Mesenchymal stem cell (in vitro differentiated cells and primary cell): ENCODE measurements around the gene NMRK2.

ENCODE experiments used
- DNase-seq: peaks from one replicate; pipeline ENCODE4 v3.0.0-alpha.2; 2013
- H2AFZ ChIP-seq: one replicate; pipeline ENCODE4 v1.6.1; 2013; ENCODE audit warnings: low read depth, mild to moderate bottlenecking, control low read depth, inconsistent platforms, low read length, moderate library complexity
- H2AK5ac ChIP-seq: 2 replicates; pipeline ENCODE4 v1.6.1; 2013; ENCODE audit warnings: low read length, moderate library complexity, mild to moderate bottlenecking, inconsistent platforms; ENCODE audit not compliant: severe bottlenecking
- H2BK120ac ChIP-seq: one replicate; pipeline ENCODE4 v1.6.1; 2013; ENCODE audit warnings: low read depth, mild to moderate bottlenecking, inconsistent platforms, low read length, moderate library complexity
- H2BK12ac ChIP-seq, 2 experiments: one replicate each; pipeline ENCODE4 v1.6.1; 2013; ENCODE audit warnings: inconsistent platforms in 2 of 2, low read length in 2 of 2, mild to moderate bottlenecking in 2 of 2, moderate library complexity in 2 of 2, control low read depth in 1 of 2
- H2BK15ac ChIP-seq: one replicate; pipeline ENCODE4 v1.6.1; 2013; ENCODE audit warnings: mild to moderate bottlenecking, low read depth, inconsistent platforms; ENCODE audit not compliant: poor library complexity, severe bottlenecking
- H2BK5ac ChIP-seq: 2 replicates; pipeline ENCODE4 v1.6.1; 2013; ENCODE audit warnings: low read depth, mild to moderate bottlenecking, low read length, control low read depth, inconsistent platforms; ENCODE audit not compliant: poor library complexity, severe bottlenecking
- H3K14ac ChIP-seq, 2 experiments: one replicate each; pipeline ENCODE4 v1.6.1; 2013; ENCODE audit warnings: inconsistent platforms in 2 of 2, low read length in 2 of 2, control low read depth in 1 of 2, mild to moderate bottlenecking in 1 of 2, moderate library complexity in 1 of 2
- H3K18ac ChIP-seq, 2 experiments: one replicate each; pipeline ENCODE4 v1.6.1; 2013; ENCODE audit warnings: inconsistent platforms in 2 of 2, low read length in 2 of 2, control low read depth in 1 of 2, low read depth in 1 of 2, mild to moderate bottlenecking in 1 of 2
- H3K23ac ChIP-seq, 2 experiments: one replicate each; pipeline ENCODE4 v1.6.1; 2013; ENCODE audit warnings: inconsistent platforms in 2 of 2, low read length in 2 of 2, mild to moderate bottlenecking in 2 of 2, moderate library complexity in 2 of 2, control low read depth in 1 of 2
- H3K27ac ChIP-seq: 2 replicates; pipeline ENCODE4 v1.5.1; 2013; ENCODE audit warnings: mild to moderate bottlenecking, moderate library complexity, low read length, control low read depth, inconsistent platforms; ENCODE audit not compliant: poor library complexity, severe bottlenecking
- H3K27me3 ChIP-seq, 2 experiments: 2 replicates each; pipeline versions ENCODE4 v1.6.1 to v1.7.0; 2013; ENCODE audit warnings: low read length in 2 of 2, mild to moderate bottlenecking in 2 of 2, moderate library complexity in 2 of 2, control low read depth in 1 of 2, inconsistent platforms in 1 of 2; ENCODE audit not compliant: control insufficient read depth in 1 of 2, insufficient read depth in 1 of 2
- H3K36me3 ChIP-seq, 2 experiments: 2 replicates each; pipeline versions ENCODE4 v1.6.1 to v1.7.0; 2013; ENCODE audit warnings: low read length in 2 of 2, control low read depth in 1 of 2, inconsistent platforms in 1 of 2, low read depth in 1 of 2, mild to moderate bottlenecking in 1 of 2; ENCODE audit not compliant: insufficient read depth in 2 of 2, control insufficient read depth in 1 of 2
- H3K4ac ChIP-seq, 2 experiments: one replicate each; pipeline ENCODE4 v1.6.1; 2013; ENCODE audit warnings: inconsistent platforms in 2 of 2, low read length in 2 of 2, mild to moderate bottlenecking in 2 of 2, moderate library complexity in 2 of 2, control low read depth in 1 of 2, low read depth in 1 of 2
- H3K4me1 ChIP-seq: 2 replicates; pipeline ENCODE4 v1.6.1; 2013; ENCODE audit warnings: low read depth, low read length, control low read depth; ENCODE audit not compliant: control insufficient read depth, insufficient read depth
- H3K4me2 ChIP-seq: 2 replicates; pipeline ENCODE4 v1.6.1; 2013; ENCODE audit warnings: low read length, mild to moderate bottlenecking, inconsistent platforms; ENCODE audit not compliant: poor library complexity, severe bottlenecking
- H3K4me3 ChIP-seq, 2 experiments: 2 replicates each; pipeline versions ENCODE4 v1.5.1 to v1.7.0; 2013; ENCODE audit warnings: low read length in 2 of 2, mild to moderate bottlenecking in 2 of 2, control low read depth in 1 of 2, low read depth in 1 of 2; ENCODE audit not compliant: insufficient read depth in 1 of 2
- H3K79me1 ChIP-seq: replicated peaks from 2 replicates; pipeline ENCODE4 v1.6.1; 2013; ENCODE audit warnings: mild to moderate bottlenecking, control low read depth, low read length, inconsistent platforms; ENCODE audit not compliant: poor library complexity, severe bottlenecking
- H3K9ac ChIP-seq: 2 replicates; pipeline ENCODE4 v1.7.0; 2013; ENCODE audit warnings: mild to moderate bottlenecking, low read length, moderate library complexity
- H3K9me3 ChIP-seq: 2 replicates; pipeline ENCODE4 v1.7.0; 2013; ENCODE audit warnings: mild to moderate bottlenecking, low read length; ENCODE audit not compliant: control insufficient read depth
- H4K8ac ChIP-seq: one replicate; pipeline ENCODE4 v1.6.1; 2013; ENCODE audit warnings: inconsistent platforms, mild to moderate bottlenecking, low read length, moderate library complexity
- H4K91ac ChIP-seq: one replicate; pipeline ENCODE4 v1.6.1; 2013; ENCODE audit warnings: mild to moderate bottlenecking, low read length, inconsistent platforms
- WGBS: methylation state at CpG from one replicate; pipeline ENCODE4 v1.1.7; 2013; ENCODE audit warnings: mixed read lengths; 5-methylcytosine and 5-hydroxymethylcytosine counted together

NMRK2 gene

GRCh38 chr19:3981736-3982681 lies 49.1 kb downstream of the NMRK2 start:
- peak overlapping the region in 1 of 2 experiments; percentile 0 for H3K23ac ChIP-seq
- peaks cover 72 to 73% of the 10 kb centered on the region in 2 experiments for H3K36me3 ChIP-seq
- no peak overlapping the region for H2BK12ac ChIP-seq
- no peak overlapping the region for H2BK120ac ChIP-seq
- 95% methylated on average over 39 of the region's 39 CpGs for WGBS
- no peaks in the 10 kb centered on the region for H3K9me3 ChIP-seq
- H2AFZ ChIP-seq, result no peak overlapping the region
- no peak overlapping the region for H3K4me2 ChIP-seq
- no peak overlapping the region for H2AK5ac ChIP-seq
- H3K14ac ChIP-seq, result no peak overlapping the region
- no peak overlapping the region for H4K91ac ChIP-seq
- no peak overlapping the region for H3K27ac ChIP-seq
- H2BK5ac ChIP-seq, result no peak overlapping the region
- no peak overlapping the region for H3K4me3 ChIP-seq
- H3K9ac ChIP-seq, result no peak overlapping the region
- peaks cover 41% of the 10 kb centered on the region for H3K4me1 ChIP-seq
- H3K79me1 ChIP-seq, result no peaks in the 10 kb centered on the region
- H4K8ac ChIP-seq, result no peak overlapping the region
- no peak overlapping the region for H2BK15ac ChIP-seq
- DNase-seq, result no peak
- no peak overlapping the region for H3K18ac ChIP-seq
- H3K27me3 ChIP-seq, result no peaks in the 10 kb centered on the region
- H3K4ac ChIP-seq, result no peak overlapping the region

GRCh38 chr19:3982701-3983541 lies 50.1 kb downstream of the NMRK2 start:
- Histone ChIP-seq H3K4ac (no peak overlapping the region), H3K4me1 (peaks cover 40% of the 10 kb centered on the region), H2BK120ac (no peak overlapping the region), H4K8ac (no peak overlapping the region), H2BK15ac (no peak overlapping the region), H3K23ac (no peak overlapping the region), H3K9ac (peak overlapping the region; percentile 96), H3K36me3 (peaks cover 63 to 64% of the 10 kb centered on the region in 2 experiments), H3K9me3 (no peaks in the 10 kb centered on the region), H4K91ac (no peak overlapping the region), H3K27ac (no peak overlapping the region), H3K18ac (no peak overlapping the region), H3K4me3 (peak overlapping the region in 1 of 2 experiments; percentile 95), H2AK5ac (no peak overlapping the region), H3K4me2 (peak overlapping the region; percentile 60), H2BK5ac (no peak overlapping the region), H2BK12ac (no peak overlapping the region), H3K27me3 (no peaks in the 10 kb centered on the region), H2AFZ (no peak overlapping the region), H3K79me1 (no peaks in the 10 kb centered on the region), H3K14ac (no peak overlapping the region)
- 90% methylated on average over 40 of the region's 40 CpGs for WGBS
- DNase-seq, result peak; percentile 74

- H3K9me3 ChIP-seq, result no peaks in the 10 kb centered on the region
Measured at GRCh38 chr19:3983542-3983914, 50.7 kb downstream of the NMRK2 start.

More at GRCh38 chr19:3983542-3983914, 50.7 kb downstream of the NMRK2 start:
- H3K27me3 ChIP-seq, result no peaks in the 10 kb centered on the region
- no peak overlapping the region for H2BK5ac ChIP-seq
- H2BK120ac ChIP-seq, result no peak overlapping the region
- no peak for DNase-seq
- no peak overlapping the region for H2AFZ ChIP-seq
- 84% methylated on average over 7 of the region's 7 CpGs for WGBS
- H3K4ac ChIP-seq, result no peak overlapping the region
- H2AK5ac ChIP-seq, result no peak overlapping the region
- H3K4me2 ChIP-seq, result peak overlapping the region; percentile 60
- H3K36me3 ChIP-seq, result peaks cover 58% of the 10 kb centered on the region in 2 experiments
- no peak overlapping the region for H4K8ac ChIP-seq
- H3K23ac ChIP-seq, result no peak overlapping the region
- H3K79me1 ChIP-seq, result no peaks in the 10 kb centered on the region
- peak overlapping the region; percentile 93 to 95 for H3K4me3 ChIP-seq
- no peak overlapping the region for H2BK15ac ChIP-seq
- H3K9ac ChIP-seq, result peak overlapping the region; percentile 96
- H3K14ac ChIP-seq, result no peak overlapping the region
- H3K18ac ChIP-seq, result no peak overlapping the region
- peak overlapping the region; percentile 31 for H3K27ac ChIP-seq
- H2BK12ac ChIP-seq, result no peak overlapping the region
- H3K4me1 ChIP-seq, result peaks cover 40% of the 10 kb centered on the region
- H4K91ac ChIP-seq, result no peak overlapping the region
